Ovary (tissue), 3 donors: ENCODE measurements around the gene NRCAM.

ENCODE experiments used
- CTCF ChIP-seq, 3 donors: fragments of 450-650 bp in 2 of 3; fragments of 200-600 bp in 1 of 3; IDR thresholded peaks; one replicate each; pipeline versions ENCODE4 v1.5.1 to v1.8.0; 2016 to 2022; ENCODE audit warnings: antibody characterized with exemption in 3 of 3, mild to moderate bottlenecking in 1 of 3
- EP300 ChIP-seq: sonication (generic); formaldehyde crosslinking; IDR thresholded peaks from one replicate; pipeline ENCODE4 v1.6.1; 2017; ENCODE audit warnings: antibody characterized with exemption
- POLR2A ChIP-seq: fragments of 450-650 bp; IDR thresholded peaks from one replicate; pipeline ENCODE4 v1.6.1; 2017; ENCODE audit warnings: antibody characterized with exemption, mild to moderate bottlenecking, moderate library complexity
- donor health status: DM: no; HTN: no; CAD: no.

- TF ChIP-seq EP300 (no peak), CTCF (IDR thresholded peaks at IDR 0.05) (no peak), POLR2A (no peak)
Measured at GRCh38 chr7:108245523-108246226, 210.6 kb downstream of the NRCAM start.
